Stimulated activated CD4-positive, alpha-beta T cell treated with anti-CD3 and anti-CD28 coated beads, Interleukin-15, amount 100 ng/mL, for 1 hour (primary cell): ENCODE data around the gene PANX1.

ENCODE experiments used
- DNase-seq, 2 donors: peaks; one replicate each; pipeline ENCODE4 v3.0.0-alpha.2; 2020; ENCODE audit warnings: low read depth in 1 of 2, low spot score in 1 of 2

PANX1 gene

DNA sequence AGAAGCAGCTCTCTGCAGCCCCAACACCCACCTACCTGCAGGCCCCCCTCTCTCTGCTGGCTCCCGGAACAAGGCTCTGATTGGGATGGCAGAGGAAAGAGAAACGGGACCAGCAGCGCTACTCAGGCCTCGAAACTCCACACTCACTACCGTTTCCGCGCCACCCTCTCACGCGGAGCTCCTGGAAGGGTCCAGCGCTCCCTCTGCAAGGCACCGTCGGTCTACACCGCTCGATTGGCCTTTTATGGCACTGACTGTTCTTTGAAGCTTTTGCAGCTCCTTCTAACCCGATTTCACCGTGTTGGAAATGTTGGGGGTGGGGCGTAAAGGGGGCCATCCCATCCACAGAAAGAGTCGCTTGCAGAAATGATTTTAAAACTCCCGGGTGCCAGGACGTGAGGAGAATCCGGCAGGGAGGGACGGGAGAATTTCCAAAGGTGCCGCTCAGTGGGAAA lies 323 bp upstream of the PANX1 start:
- DNase-seq, result no peak

GRCh38 chr11:94129512-94130297 lies 1.1 kb downstream of the PANX1 start:
- DNase-seq, result no peak

DNA sequence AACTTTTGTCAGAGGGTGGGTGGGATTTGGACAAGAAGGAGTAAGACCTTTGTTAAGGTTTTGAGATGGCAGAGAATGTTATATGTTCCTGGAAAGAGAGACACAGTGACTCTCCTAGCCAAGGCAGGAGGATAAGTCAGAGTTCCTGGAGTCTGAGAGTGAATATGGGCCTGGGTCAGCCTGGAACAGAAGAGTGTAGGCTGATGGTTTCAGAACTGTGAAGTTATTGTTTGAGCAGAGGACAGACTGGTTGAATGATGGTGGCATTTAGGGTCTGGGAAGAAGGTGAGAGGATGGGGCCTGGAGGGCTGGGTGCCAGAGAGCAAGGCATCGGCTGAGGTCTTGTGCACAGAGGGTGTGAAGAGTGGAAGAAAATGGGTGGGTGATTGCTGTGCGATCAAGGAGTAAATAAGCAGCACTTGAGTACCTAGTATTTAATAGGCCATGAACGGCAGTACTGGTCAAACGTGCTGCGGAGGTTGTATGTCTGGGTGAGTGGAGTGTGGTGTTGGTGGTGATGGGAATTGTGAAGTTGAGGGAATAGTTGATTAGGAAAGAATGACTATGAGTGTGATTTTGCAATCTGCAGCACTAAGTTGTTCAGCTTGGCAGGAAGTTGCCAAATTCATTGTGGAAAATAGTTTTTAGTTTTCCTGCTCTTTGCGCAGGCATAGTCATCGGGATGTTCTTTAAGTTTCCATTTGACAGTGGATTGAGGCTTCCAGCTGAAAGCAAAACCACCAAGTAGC lies 1.8 kb downstream of the PANX1 start:
- no peak for DNase-seq

DNA sequence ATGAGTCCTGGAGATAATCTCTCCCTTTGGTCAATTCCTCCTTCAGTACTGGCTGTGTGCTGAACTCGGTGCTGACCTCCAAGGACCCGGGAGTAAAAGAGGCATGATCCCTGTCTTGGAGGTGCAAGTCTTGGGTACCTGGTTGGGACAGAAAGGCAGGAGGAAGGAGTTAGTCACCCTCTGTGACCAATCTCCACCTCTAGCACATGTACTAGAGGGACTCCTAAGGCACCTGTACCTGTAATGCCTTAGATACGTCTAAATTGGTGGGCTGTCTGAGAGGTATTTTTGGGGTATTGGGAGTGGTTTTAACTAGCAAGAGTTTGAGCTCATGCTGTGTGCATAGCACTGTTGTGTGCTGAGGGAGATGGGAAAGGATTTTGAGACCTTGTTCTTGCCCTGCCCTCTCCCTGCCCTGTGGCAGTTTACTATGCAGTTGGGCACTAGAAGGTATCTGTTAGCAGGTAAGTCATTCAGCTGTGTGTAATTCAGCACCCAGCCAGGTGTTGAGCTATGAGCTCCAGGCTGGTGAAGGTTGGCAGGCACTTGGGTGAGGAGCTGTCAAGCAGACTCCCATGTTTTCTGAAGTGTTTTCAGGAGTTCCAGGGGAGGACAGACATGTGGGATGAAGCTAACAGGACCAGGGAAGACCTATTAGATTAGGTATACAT lies 2.5 kb downstream of the PANX1 start:
- no peak for DNase-seq

DNA sequence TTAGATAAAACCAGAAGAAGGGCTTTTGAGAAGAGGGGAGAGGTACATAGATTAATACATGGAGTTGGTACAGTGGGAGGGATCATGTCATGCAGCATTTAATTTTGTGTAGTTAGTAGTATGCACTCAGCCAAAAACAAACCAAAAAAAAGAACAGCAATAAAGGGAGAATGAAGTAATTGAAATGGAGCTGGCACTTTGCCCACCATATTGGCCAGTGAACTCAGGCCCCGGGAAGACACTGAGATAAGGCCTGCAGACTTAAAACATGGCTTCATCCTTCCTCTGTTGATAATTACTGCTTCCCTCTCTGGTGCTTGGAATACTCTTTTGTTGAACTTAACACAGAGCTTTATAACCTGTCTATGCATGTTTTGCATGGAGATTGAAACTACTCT lies 3.1 kb downstream of the PANX1 start:
- no peak for DNase-seq

- DNase-seq, result no peak
Observed at GRCh38 chr11:94132152-94132558, 3.5 kb downstream of the PANX1 start.

- DNase-seq, result no peak
Observed at GRCh38 chr11:94132823-94133408, 4.3 kb downstream of the PANX1 start.

DNA sequence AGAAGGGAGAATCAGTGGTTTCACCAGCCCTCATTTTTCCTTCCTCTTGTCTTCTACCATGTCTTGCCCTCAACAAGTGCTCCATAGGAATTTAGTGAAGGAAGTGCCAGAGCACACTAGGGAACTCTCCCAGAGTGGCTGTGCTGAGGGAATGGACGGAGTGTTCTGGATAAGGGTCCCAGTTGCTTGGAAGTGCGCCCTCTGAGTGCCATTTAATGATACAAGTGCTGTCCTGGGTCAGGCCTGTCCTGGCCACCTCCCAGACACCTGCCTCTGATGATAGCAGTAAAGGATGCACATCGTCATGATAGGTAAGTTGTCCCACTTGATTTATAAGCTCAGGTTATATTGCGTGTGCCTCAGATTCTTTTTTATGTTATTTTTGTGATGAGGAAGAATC lies 5.1 kb downstream of the PANX1 start:
- DNase-seq, result no peak

DNA sequence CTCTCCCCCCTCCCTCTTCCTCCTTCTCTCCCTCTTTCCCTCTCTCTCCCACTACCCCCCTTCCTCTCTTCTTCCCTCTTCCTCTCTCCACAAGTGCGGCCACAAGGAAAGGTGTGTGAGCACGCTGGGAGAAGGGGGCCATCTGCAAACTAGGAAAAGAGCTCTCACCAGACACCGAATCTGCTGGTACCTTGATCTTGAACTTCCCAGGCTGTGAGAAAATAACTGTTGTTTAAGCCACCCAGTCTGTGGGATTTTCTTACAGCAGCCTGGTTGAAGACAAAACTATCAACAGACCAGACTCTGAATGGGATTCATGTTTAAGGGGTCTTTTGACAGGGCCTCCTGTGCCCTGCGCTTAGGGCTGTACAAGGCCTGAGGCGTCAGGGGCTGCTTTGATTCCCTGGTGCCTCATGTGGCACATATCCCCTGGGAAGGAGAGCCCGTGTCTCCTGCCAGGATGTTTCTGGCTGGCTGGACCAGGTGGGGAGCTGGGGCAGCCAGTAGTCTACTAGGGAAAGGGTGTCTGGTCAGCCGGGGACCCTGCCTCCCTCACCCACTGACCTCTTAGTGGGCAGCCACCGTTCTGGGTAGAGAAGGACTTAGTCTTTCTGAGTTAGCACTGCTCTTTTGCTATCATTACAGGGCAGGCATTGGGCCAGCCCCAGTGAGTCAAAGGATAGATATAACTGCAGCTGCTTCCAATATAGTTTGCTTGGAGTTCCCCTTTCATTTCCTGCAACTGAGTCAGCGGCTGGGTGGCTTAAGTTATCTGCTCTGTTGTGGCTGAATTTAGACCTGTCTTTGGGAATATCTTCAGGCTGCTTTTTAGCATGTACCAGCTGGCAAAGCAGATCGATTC lies 6.2 kb downstream of the PANX1 start:
- peak in 1 of 2 donors; percentile 16 for DNase-seq

- DNase-seq, result no peak
Observed at GRCh38 chr11:94139416-94139815, 10.8 kb downstream of the PANX1 start.

GRCh38 chr11:94140154-94140655 lies 11.6 kb downstream of the PANX1 start:
- no peak for DNase-seq

DNA sequence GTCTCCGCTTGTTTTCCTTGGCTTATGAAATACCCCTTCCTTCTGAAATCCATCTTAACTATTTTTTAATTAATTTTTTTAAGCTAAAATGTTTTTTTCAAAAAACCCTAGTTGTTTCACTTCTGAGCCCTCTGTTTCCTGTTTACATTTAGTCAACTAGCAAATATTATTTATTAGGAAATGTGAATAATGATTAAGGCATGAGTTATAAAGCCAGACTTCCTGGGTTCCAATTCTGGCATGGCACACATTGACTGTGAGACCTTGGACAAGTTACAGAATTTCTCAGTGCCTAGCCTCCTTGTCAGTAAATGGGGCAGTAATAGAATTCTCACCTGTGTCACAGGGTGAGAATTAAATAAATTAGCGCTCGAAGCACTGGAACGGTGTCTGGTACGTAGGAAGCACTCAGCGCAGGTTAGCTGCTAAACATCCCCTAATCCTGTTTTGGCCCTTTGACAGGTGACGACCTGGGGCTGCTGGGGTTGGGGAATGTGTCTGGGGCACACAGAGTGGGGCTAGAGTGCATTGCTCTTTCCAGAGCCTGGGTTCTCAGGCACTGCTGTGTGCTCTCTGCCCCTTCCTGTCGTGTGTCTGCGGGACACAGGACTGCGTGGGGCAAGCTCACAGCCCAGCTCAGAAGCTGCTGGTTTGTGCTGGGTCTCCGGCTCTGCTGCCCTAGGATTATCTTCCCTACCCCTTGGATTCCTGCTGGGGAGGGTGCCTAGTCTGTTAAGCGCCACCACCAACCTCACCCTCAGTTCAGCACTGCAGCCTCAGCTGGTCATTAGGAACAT lies 13.1 kb downstream of the PANX1 start:
- DNase-seq, result no peak

DNA sequence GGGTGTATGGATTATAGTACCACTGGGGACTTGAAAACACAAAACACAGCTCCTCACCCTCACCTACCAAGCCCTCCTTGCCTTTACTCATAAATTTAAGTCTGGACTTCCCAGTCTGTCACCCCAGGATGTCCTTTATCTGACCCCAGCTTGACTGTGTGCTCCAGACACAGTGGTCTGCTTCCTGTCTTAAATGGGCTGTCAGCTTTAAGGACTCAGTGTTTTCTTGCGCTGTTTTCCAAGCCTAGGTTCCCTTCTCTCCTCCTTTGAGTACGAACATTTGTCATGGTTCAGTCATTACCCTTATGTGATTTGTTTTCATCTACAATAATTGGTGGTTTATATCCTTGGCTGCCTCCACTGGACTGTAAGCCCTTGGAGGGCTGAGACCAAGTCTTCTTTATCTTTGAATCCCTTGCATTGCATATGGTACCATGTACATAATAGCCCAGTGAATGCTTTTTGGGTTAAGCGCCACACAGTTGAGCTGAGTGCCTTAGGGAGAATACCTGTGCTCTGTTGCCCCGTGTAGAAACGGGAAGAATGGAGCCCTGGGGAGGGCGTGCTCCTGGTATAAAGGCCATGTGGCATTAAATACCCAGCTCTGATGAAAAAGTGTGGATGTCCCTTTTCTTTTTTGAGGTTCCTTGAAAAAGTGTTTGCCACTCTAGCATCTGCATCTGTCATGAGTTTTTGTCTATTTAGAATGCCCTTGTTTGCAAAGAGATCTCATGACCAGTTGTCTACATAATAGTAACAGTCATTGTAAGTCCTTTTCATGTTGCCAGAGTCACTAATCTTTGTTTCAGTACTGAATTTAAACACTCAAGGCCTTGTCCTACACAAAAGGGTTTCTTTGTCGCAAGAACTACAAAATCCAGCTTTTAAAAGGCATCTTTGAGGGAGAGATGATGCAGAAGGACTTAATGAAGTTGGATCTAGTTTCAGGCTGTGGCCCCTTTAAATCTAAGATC lies 14.0 kb downstream of the PANX1 start:
- DNase-seq, result no peak

DNA sequence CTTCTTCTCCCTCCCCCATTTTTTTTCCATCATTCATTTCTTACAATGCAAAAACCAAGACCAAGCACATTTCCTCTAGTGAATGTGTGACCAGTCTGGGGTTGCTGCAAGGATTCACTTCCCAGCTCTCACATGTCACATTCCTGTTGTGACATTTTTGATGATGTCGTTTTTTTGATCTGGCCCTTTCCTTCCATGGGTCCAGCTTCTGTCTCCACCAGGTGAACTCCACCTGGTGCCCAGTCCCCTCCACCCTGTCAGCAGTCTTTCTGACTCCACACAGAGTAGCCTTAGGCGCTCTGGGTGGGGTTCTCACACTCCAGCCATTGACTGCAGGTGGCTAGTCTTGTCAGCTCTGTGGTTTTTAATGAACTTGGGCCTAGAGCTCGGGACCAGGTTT lies 15.6 kb downstream of the PANX1 start:
- no peak for DNase-seq

GRCh38 chr11:94144664-94145063 lies 16.0 kb downstream of the PANX1 start:
- no peak for DNase-seq

- no peak for DNase-seq
Observed at GRCh38 chr11:94145431-94145830, 16.8 kb downstream of the PANX1 start.

- DNase-seq, result no peak
Observed at GRCh38 chr11:94145916-94146315, 17.3 kb downstream of the PANX1 start.

DNA sequence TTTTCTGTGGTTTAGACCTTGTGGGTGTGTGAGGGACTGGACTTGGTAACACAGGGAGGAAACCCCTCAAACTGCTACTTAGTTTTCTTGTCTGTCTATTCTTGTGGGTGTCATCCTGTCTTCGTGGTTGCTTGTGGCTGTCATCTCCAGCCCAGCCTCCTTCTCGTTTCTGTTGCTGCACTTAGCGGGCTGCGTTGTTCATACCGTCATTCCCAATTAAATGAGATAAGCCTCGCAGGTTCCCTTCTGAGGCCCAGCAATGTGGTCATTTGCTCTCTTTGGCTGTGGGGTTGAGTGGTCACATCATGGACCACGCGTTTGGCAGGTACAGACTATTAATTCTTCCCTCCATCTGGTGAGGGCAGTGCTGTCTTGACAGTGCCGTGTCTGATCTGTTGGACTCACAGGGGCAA lies 18.8 kb downstream of the PANX1 start:
- no peak for DNase-seq
